Central memory CD8-positive, alpha-beta T cell (primary cell): ENCODE data around the gene ELMOD1.

Source experiments
- ATAC-seq: fragments of 150-1000 bp; cut with Tn5 transposase; replicated peaks from 2 replicates; pipeline ENCODE4 v1.10.0; 2022; ENCODE audit warnings: mild to moderate bottlenecking, moderate FRiP score, moderate number of reproducible peaks; ENCODE audit not compliant: poor library complexity, severe bottlenecking; ENCODE audit errors: extremely low read depth
- DNase-seq, 2 donors: peaks; one replicate each; pipeline ENCODE4 v3.0.0; 2021; ENCODE audit warnings: low spot score in 2 of 2
- H3K27ac Mint-ChIP-seq: one replicate; pipeline ENCODE4 v1.8.0; 2022; ENCODE audit warnings: low read depth, mild to moderate bottlenecking, moderate library complexity, mixed read lengths
- H3K27me3 Mint-ChIP-seq: one replicate; pipeline ENCODE4 v1.8.0; 2022; ENCODE audit warnings: mixed read lengths
- H3K36me3 Mint-ChIP-seq: one replicate; pipeline ENCODE4 v1.8.0; 2022; ENCODE audit warnings: mild to moderate bottlenecking, moderate library complexity, mixed read lengths; ENCODE audit not compliant: insufficient read depth
- H3K4me1 Mint-ChIP-seq: one replicate; pipeline ENCODE4 v1.8.0; 2022; ENCODE audit warnings: mixed read lengths
- H3K4me3 Mint-ChIP-seq: one replicate; pipeline ENCODE4 v1.8.0; 2022; ENCODE audit warnings: mild to moderate bottlenecking, moderate library complexity, mixed read lengths
- H3K9me3 Mint-ChIP-seq: one replicate; pipeline ENCODE4 v1.8.0; 2022; ENCODE audit warnings: mixed read lengths

The ELMOD1 gene

DNA sequence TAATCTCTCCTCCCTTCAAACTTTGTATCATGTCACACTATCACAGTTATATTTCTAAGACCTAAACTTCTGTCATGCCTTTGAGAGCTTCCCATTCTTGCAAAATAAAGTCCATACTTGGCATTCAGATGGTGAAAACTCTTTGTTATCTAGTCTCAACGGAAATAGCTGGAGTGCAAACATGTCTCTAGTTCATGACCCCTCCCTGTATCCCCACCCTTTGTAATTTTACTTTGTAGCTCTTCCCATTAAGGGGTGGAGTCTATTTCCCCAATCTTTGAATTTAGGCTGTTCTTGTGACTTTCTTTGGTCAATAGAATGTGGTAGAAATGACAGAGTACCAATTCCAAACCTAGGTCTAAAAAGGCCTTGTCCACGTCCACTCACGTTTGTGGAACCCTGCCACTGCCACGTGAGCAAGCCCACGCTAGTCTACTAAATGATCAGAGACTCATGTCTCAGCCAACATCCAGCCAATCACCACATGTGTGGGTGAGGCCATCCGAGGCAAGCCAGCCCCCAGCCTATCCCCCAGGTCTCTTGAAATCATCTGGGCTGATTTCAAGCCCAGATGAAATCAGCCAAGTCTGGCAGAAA, 97.5 kb downstream of the ELMOD1 start:
- Mint-ChIP-seq H3K4me1 (no peaks in the 10 kb centered on the region), H3K27me3 (peaks cover 26% of the 10 kb centered on the region), H3K9me3 (no peaks in the 10 kb centered on the region), H3K27ac (no peak overlapping the region), H3K36me3 (no peaks in the 10 kb centered on the region), H3K4me3 (no peak overlapping the region)
- no peak for ATAC-seq
- DNase-seq, result no peak

DNA sequence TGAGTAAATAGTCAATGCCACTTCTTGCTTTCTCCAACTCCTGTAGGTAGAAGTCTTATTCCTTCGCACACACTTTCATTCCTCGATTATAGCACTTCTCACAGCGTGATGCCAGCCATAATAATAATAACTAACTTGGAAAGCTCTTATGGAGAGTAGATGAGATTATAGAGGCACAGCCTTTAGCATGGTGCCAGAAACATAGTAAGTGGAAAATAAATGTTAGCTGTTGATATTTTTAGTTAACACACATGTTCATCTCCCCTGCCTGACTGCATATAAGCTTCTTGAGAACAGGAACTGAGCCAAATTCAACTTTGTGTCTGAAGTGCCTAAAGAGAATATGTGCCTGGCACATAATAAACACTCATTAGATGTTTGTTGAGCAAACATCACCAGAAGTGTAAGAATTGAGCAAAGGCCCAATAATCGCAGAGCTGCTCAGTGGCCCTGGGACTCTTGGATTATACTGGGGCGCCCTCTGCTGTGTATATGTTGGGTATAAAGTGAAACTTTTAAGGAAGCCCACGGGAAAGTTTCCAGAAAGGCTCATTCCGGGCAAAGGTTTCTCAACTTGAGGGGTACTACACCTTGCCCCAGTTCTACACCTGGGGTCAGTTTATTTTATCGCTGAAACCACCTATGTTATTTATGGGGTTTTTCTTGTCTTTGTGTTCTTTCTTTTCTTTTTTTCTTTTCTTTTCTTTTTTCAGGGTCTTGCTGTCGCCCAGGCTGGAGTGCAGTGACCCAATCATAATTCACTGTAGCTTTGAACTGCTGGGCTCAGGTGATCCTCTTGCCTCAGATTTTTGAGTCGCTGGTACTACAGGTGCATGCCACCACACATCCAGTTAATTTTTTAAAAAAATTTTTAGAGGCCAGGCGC, 98.6 kb downstream of the ELMOD1 start:
- Mint-ChIP-seq H3K27ac (no peak overlapping the region), H3K9me3 (no peaks in the 10 kb centered on the region), H3K4me3 (no peak overlapping the region), H3K36me3 (no peaks in the 10 kb centered on the region), H3K4me1 (no peaks in the 10 kb centered on the region), H3K27me3 (peaks cover 26% of the 10 kb centered on the region)
- no peak for DNase-seq
- no peak for ATAC-seq

DNA sequence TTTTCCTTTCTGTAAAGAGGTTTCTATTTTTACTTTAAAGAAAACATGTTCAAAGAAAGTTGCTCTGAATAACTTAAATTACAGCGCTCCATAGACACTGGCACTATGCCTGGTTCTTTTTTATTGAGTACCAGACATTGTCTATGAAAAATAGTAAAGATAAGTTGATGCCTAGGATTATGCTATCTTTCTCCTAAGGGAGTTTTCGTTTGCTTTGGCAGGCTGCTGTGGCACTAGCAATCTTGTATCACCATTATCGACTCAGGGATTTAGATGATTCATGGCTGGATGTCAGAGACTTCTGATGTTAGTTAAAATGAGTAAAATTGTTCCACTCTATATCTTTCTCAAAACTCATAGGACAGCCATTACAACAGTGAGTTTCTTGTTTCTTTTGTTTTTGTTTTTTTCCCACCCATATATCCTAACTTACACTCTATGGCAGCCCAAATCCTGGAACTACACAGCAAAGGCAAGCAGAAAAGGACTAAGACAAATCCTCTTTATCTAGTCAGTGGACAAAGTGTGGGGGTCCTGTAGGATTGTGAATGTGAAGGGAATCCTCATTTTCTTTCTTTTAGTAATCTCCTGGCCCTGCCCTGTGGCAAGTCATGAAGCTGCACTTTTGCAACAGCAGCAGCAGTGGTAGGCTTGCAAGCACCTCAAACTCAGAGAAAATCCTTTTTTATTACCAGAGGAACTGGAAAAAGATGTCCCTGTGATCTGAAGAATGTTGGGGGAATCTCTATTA, 100.2 kb downstream of the ELMOD1 start:
- Mint-ChIP-seq H3K27me3 (peaks cover 31% of the 10 kb centered on the region), H3K27ac (no peak overlapping the region)
- no peak for DNase-seq

DNA sequence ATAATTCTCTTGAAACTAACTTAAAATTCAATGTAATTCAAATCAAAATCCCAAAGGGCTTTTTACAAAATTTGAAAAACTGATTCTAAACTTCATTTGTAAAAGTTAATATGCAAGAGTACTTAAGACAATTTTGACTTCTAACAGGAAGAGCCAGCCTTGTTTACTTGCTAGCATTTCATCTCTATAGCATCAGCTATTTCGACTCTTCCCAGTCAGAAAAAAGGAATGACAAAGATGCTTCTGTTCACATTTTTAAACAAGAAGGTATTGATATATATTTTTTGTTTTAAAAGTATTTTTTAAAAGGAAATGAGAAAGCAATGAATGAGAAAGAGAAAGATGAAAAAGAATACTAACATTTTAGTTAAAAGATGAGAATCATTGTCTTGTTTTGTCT, 104.5 kb downstream of the ELMOD1 start:
- Mint-ChIP-seq H3K27ac (no peak overlapping the region), H3K27me3 (peaks cover 55% of the 10 kb centered on the region), H3K36me3 (no peaks in the 10 kb centered on the region), H3K9me3 (no peaks in the 10 kb centered on the region), H3K4me3 (no peak overlapping the region), H3K4me1 (no peaks in the 10 kb centered on the region)
- DNase-seq, result no peak
- ATAC-seq, result no peak

More for the DNA sequence above, 100.2 kb downstream of the ELMOD1 start:
- Mint-ChIP-seq H3K4me3 (no peak overlapping the region), H3K9me3 (no peaks in the 10 kb centered on the region), H3K36me3 (no peaks in the 10 kb centered on the region), H3K4me1 (no peaks in the 10 kb centered on the region)
- no peak for ATAC-seq

DNA sequence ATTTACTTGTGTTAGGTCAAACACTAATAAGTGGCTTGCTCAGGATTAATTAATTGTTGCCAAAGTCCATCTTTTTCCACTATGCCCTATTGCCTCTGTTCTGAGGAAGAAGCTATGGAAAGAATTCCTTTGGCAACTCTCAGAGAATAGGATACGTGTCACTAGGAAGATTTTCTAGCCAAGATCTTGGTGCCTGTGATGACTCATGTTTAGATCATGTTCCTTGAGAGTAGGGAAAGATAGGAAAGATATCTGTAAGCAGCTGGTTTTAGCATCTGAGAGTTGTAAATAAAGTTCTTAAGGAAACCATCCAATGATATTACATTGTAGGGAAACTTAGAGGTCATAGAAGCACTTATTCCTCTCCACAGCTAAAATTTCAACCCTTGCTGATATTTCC, 105.2 kb downstream of the ELMOD1 start:
- Mint-ChIP-seq H3K27ac (no peak overlapping the region), H3K4me3 (no peak overlapping the region), H3K27me3 (peaks cover 55% of the 10 kb centered on the region), H3K36me3 (no peaks in the 10 kb centered on the region), H3K9me3 (no peaks in the 10 kb centered on the region), H3K4me1 (no peaks in the 10 kb centered on the region)
- ATAC-seq (no peak), DNase-seq (no peak)

DNA sequence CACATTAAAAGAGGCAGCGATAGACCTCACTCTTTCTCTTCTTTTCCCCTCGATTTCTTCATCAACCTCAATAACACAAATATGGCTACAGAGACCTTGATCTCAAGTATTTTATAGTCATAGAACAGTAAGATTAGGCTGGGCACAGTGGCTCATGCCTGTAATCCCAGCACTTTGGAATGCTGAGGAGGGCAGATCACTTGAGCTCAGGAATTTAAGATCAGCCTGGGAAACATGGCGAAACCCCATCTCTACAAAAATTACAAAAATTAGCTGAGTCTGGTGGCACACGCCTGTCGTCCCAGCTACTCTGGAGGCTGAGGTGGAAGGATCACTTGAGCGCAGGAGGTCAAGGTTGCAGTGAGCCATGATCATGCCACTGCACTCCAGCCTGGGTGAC, 106.3 kb downstream of the ELMOD1 start:
- peaks cover 47% of the 10 kb centered on the region for H3K27me3 Mint-ChIP-seq
- H3K4me3 Mint-ChIP-seq, result no peak overlapping the region
- H3K9me3 Mint-ChIP-seq, result no peaks in the 10 kb centered on the region
- no peak overlapping the region for H3K27ac Mint-ChIP-seq
- H3K36me3 Mint-ChIP-seq, result no peaks in the 10 kb centered on the region
- no peak for ATAC-seq
- H3K4me1 Mint-ChIP-seq, result no peaks in the 10 kb centered on the region
- no peak for DNase-seq

DNA sequence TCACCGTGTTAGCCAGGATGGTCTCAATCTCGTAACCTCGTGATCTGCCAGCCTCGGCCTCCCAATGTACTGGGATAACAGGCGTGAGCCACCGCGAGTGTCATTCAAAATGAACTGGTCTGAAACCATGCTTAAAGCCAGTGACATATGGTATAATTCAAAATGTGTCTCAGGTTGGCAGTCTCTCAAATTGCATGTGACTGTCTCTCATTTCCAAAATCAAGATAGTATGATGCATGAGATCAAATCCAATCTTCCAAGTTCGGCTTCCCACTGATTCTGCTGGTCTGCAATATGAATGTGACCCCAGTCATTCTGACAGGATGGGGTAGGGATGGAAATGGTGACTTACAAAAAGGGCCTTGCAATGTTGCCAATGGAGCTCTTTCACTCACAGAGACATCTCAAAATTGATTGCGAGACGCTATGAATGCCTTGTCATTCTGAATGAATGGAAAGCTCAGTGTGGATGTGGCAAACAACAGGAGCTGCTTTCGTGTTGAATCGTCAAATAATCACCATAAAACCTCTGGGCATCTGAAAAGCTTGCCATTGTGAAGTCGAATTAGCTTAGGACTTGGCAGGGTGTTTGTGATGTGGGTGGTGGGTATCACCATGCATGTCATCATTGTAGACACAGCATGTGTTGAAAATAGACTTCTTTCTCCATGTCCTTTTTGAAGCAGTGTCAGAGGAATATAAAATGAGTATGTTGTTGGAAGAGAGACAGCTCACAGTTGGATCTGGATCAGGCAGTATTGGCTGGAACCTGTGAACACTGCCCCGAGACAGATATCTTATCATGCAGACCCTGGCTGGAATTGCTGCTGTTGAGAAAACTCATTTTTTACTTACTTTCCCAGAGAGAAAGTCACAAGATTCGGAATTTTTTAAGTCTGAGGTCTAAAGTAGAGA, 108.7 kb downstream of the ELMOD1 start:
- Mint-ChIP-seq H3K27ac (no peak overlapping the region), H3K27me3 (peaks cover 63% of the 10 kb centered on the region), H3K4me3 (no peak overlapping the region), H3K9me3 (no peaks in the 10 kb centered on the region), H3K4me1 (no peaks in the 10 kb centered on the region), H3K36me3 (no peaks in the 10 kb centered on the region)
- DNase-seq, result no peak
- no peak for ATAC-seq

DNA sequence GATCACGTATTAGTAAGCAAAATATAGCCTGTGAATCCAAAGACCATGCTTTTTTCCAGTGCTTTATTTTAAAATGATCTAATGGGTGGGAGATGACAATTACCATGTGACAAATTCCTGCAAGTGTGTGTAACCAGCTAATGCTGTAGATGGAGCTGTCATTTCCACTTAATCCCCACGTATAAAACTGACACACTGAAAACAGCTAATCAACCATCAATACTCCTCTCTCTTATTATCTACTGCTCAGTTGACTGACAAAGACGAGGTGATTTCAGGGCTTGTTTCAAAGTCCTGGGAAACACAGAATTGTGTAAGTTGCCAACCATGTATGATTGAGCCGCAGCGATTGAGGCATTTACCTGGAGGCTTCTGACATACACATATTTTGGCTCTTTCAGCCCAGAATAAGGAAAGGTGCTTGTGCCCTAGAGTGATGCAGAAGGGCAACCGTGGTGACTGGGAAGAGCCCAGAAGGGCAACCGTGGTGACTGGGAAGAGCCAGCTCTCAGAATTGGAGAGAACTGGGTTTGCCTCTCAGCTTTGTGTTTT, 111.2 kb downstream of the ELMOD1 start:
- no peaks in the 10 kb centered on the region for H3K4me1 Mint-ChIP-seq
- no peaks in the 10 kb centered on the region for H3K36me3 Mint-ChIP-seq
- DNase-seq, result no peak
- H3K27me3 Mint-ChIP-seq, result peaks cover 54% of the 10 kb centered on the region
- H3K4me3 Mint-ChIP-seq, result no peak overlapping the region
- no peaks in the 10 kb centered on the region for H3K9me3 Mint-ChIP-seq
- H3K27ac Mint-ChIP-seq, result no peak overlapping the region
- no peak for ATAC-seq

DNA sequence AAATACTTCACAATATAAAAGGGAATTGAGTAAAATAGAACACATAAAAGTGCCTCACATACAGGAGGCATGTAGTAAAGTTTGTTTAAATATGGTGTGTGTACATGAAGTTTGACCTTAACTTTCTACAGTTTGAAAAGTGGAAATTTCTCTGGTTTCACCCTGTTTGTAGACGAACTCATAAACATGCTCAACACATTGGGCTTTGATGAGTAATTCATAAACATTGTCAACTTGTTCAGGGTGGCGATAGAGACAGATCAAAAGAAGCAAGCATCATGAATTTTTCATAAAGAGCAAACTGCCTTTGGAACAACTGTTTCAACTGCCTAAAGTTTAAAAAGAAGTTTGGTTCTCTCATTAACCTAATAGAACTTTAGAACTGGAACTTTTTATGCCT, 111.8 kb downstream of the ELMOD1 start:
- no peak overlapping the region for H3K27ac Mint-ChIP-seq
- H3K4me3 Mint-ChIP-seq, result no peak overlapping the region
- no peaks in the 10 kb centered on the region for H3K4me1 Mint-ChIP-seq
- no peak for ATAC-seq
- H3K9me3 Mint-ChIP-seq, result no peaks in the 10 kb centered on the region
- H3K27me3 Mint-ChIP-seq, result peaks cover 56% of the 10 kb centered on the region
- no peak for DNase-seq
- H3K36me3 Mint-ChIP-seq, result no peaks in the 10 kb centered on the region

DNA sequence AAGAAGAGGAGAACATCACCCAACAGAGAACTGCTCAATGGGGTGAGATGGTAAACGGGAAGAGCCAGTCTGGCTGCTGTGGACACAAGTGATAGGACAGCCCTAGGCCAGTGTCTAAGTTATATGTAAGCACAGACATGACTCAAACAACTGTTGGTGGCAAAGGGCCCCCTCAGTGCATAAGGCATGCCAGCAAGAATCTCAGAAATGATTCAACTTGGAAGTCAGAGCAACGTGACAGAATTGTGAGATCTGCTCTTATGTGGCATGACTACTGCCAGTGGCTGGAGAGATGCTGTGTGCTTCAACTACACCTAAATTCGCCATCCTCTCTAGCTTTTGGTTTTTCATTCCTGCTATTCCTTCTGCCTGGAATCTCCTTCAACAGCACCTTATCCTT, 113.5 kb downstream of the ELMOD1 start:
- no peak for DNase-seq
- H3K4me3 Mint-ChIP-seq, result no peak overlapping the region
- ATAC-seq, result no peak
- no peaks in the 10 kb centered on the region for H3K9me3 Mint-ChIP-seq
- peaks cover 71% of the 10 kb centered on the region for H3K27me3 Mint-ChIP-seq
- no peak overlapping the region for H3K27ac Mint-ChIP-seq
- no peaks in the 10 kb centered on the region for H3K4me1 Mint-ChIP-seq
- no peaks in the 10 kb centered on the region for H3K36me3 Mint-ChIP-seq

DNA sequence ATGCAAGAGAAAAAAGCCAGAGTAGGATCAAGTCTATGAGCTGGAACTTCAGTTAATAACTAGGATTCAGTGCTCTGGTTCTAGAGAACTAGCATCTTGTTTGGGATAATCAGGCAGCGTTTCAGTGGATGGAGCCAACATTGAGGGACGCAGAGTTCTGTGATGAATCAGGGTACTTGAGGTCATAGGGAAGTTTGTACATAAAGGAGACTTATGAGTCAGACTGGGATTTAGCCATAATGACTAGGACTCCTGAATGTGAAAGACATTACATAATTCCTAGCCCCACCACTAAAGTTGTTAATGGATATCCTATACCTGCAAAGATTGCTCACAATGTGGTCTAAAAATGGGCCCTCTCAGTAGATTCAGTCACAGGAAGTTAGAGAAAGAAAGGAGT, 114.1 kb downstream of the ELMOD1 start:
- no peaks in the 10 kb centered on the region for H3K4me1 Mint-ChIP-seq
- H3K4me3 Mint-ChIP-seq, result no peak overlapping the region
- H3K36me3 Mint-ChIP-seq, result no peaks in the 10 kb centered on the region
- ATAC-seq (no peak), DNase-seq (no peak)
- H3K27me3 Mint-ChIP-seq, result peaks cover 70% of the 10 kb centered on the region
- no peaks in the 10 kb centered on the region for H3K9me3 Mint-ChIP-seq
- no peak overlapping the region for H3K27ac Mint-ChIP-seq

DNA sequence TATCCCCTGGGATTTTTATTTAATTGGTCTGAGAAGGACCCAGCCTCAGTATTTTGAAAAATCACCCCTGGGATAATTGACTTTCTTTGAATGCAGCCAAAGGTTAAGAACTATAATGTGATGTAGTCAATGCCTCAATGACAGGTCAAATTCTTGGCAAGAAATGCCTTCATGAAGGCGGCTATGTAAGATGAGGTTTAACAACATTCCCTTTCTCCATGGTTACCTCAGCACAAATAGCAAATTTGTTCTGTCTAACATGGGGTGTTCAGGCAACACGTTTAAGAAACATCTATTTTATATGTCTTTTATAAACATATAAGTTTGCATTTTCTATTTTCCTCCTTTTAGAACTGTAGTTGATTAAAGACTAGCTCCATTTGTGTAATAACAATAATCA, 115.6 kb downstream of the ELMOD1 start:
- ATAC-seq, result no peak
- no peak for DNase-seq
- Mint-ChIP-seq H3K27ac (no peak overlapping the region), H3K9me3 (no peaks in the 10 kb centered on the region), H3K36me3 (no peaks in the 10 kb centered on the region), H3K27me3 (peaks cover 70% of the 10 kb centered on the region), H3K4me3 (no peak overlapping the region), H3K4me1 (no peaks in the 10 kb centered on the region)
